Stimulated activated CD8-positive, alpha-beta memory T cell treated with anti-CD3 and anti-CD28 coated beads, Interleukin-4, amount 100 ng/mL, for 1 hour (primary cell): ENCODE results near the gene TSHZ2.

Experiments used
- DNase-seq, 2 donors: peaks; one replicate each; pipeline ENCODE4 v3.0.0-alpha.2; 2020; ENCODE audit warnings: low read depth in 2 of 2, low spot score in 1 of 2

The TSHZ2 gene

DNA sequence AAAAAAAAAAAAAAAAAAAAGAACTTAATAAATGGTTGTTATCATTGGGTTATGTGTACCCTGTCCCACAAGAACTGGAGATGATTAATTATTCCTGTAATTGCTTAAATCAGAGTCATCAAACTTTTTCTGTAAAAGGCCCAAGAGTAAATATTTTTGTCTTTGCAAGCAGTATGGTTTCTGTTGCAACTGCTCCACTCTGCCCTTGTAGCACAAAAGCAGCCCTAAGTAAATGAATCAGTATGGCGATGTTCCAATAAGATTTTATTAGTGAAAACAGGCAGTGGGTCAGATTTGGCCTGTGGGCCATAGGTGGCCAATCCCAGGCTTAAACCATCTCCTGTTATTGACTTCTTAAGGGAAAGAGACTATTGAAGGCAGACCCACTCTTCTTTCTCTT, 252.7 kb downstream of the TSHZ2 start:
- DNase-seq: no peak

- no peak for DNase-seq
Measured at GRCh38 chr20:53226826-53227225, 254.7 kb downstream of the TSHZ2 start.

GRCh38 chr20:53227523-53227922, 255.4 kb downstream of the TSHZ2 start:
- DNase-seq: no peak

- no peak for DNase-seq
Measured at GRCh38 chr20:53231061-53231460, 258.9 kb downstream of the TSHZ2 start.

DNA sequence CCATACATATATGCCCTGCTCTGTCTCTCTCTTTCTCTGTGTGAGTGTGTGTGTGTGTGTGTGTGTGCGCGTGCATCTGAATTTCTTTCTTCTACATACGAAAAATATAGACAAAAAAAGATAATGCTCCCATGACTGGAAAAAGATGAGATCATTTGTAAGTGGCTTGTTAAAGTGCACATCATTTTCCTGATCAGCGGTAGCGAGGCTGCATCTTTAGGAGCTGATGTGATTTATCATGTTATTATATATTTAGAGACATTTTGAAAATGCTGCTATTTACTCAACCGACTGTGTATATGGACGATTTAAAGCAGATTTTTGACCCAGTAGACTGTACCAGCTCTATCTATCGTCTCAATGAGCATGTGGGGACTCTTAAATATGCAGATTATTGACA, 265.3 kb downstream of the TSHZ2 start:
- DNase-seq: no peak

DNA sequence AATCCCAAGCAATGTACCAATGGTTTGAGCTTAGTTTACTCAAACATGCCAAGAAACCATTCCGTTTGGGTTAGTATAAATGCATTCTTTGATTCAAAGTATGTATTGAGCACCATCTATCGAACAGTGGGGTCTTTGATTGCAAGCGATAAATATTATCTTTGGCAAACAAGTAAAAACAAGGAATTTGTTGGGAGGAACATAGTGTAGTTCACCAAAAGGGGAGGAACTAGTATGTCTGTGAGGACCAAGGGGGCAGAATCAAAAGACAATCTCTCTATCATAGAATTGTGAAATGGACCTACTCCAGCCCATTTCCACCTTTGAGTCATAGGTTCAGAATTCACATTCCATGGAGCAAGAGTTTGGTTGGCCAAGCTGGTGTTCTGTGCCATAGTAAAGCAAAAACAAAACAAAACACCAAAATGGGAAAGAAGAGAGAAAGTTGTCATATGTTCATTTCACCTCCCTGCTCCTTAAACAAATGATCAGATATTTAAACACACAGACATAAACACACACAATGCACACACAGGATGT, 266.0 kb downstream of the TSHZ2 start:
- no peak for DNase-seq

DNA sequence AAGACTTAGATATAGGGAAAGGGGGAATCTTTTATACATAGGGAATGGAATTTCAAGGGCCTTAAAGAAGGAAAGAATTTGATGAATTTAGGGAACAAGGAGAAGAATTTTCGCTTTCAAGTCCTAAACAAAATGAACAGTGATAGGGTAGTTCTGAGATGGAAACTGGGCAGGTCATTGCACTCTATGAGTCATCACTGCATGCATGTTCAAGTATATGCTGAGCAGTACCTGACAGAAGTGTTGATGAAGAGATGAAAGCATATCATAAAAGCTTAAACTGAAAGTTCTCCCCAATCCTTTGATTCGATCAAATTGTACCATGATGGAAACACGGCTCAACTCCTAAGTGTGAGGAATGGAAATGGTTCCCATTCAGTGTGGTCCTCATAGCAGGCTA, 271.0 kb downstream of the TSHZ2 start:
- DNase-seq: no peak

- no peak for DNase-seq
Measured at GRCh38 chr20:53244711-53245110, 272.6 kb downstream of the TSHZ2 start.

DNA sequence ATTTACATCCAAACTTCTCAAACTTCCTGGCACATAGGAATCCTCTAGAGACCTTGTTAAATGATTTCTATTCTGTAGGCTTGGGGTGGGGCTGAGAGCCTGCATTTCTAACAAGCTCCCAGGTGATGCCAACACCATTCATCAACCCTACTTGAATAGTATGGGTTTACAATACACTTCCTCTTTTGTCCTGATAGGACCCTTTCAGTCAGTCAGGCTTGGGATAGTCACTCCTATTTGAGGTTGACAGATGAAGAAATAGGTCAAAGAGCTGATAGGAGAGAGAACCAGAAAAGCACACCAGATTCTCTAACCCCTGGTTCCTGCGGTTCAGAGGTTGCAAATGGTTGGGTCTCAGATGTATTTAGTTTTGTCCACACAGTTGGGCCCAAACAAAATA, 273.4 kb downstream of the TSHZ2 start:
- DNase-seq: no peak

- no peak for DNase-seq
Measured at GRCh38 chr20:53247468-53248103, 275.4 kb downstream of the TSHZ2 start.

DNA sequence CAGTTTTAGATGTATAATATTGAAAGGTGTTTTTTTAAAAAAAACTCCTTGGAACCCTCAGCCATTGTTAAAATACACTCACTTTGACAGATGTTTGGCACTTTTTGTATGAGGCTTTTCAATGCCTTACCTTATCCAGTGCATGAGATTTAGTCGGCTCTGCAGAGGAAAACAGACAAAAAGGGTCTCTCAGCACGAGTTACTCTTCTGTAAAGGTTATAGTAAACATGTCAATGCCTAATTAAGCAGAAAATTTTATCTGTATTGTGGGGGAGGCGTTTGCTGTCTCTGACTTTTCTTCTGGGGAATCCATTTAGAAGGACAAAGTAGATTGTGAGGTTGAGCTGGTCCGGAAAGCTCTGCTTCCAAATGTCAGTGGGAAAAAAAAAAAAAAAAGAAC, 278.3 kb downstream of the TSHZ2 start:
- no peak for DNase-seq

DNA sequence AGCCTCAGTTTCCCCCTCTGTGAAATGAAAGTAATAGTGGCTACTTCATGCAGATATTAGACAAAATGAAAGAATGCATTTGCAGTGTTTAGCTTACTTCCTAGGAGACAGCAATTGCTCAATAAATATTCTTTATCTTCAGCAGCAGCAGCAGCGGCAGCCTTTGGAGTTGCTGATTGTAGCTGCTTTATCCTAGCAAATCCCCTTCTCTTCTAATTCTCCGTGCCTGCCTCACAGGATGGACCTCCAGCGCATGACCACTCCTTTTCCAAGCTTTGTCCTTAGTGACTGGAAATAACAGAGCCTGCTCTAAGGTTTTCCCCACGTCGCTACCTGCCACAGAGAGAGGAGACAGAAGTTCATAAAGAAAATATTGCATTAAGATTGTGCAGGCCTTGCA, 279.8 kb downstream of the TSHZ2 start:
- DNase-seq: no peak

DNA sequence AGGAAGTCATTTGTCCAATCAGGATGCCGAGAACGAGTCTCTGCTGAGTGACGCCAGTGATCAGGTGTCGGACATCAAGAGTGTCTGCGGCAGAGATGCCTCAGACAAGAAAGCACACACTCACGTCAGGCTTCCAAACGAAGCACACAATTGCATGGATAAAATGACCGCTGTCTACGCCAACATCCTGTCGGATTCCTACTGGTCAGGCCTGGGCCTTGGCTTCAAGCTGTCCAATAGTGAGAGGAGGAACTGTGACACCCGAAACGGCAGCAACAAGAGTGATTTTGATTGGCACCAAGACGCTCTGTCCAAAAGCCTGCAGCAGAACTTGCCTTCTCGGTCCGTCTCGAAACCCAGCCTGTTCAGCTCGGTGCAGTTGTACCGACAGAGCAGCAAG, 281.5 kb downstream of the TSHZ2 start:
- no peak for DNase-seq

DNA sequence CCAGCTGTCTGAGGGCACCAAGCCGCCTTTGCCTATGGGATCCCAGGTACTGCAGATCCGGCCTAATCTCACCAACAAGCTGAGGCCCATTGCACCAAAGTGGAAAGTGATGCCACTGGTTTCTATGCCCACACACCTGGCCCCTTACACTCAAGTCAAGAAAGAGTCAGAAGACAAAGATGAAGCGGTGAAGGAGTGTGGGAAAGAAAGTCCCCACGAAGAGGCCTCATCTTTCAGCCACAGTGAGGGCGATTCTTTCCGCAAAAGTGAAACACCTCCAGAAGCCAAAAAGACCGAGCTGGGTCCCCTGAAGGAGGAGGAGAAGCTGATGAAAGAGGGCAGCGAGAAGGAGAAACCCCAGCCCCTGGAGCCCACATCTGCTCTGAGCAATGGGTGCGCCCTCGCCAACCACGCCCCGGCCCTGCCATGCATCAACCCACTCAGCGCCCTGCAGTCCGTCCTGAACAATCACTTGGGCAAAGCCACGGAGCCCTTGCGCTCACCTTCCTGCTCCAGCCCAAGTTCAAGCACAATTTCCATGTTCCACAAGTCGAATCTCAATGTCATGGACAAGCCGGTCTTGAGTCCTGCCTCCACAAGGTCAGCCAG, 283.0 kb downstream of the TSHZ2 start:
- no peak for DNase-seq

GRCh38 chr20:53258741-53259140, 286.6 kb downstream of the TSHZ2 start:
- no peak for DNase-seq

GRCh38 chr20:53260168-53260567, 288.0 kb downstream of the TSHZ2 start:
- no peak for DNase-seq

DNA sequence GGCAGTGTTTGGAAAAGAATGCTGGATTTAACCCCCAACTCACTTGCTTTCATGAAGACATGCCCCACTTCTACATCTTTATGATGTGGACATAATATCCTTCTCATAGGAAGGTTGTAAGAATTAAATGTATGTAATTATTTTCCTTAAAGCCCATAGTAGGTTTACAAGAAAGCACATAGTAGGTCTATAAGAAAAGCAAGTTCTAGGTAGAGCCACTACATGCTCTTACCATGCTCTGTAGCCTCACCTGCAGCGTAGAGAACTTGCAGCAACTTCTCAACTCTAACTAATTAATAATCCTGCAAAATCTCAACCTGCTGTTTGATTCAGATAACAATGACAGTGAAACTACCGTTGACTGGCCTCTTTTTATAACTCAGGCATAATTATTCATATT, 288.4 kb downstream of the TSHZ2 start:
- DNase-seq: no peak

DNA sequence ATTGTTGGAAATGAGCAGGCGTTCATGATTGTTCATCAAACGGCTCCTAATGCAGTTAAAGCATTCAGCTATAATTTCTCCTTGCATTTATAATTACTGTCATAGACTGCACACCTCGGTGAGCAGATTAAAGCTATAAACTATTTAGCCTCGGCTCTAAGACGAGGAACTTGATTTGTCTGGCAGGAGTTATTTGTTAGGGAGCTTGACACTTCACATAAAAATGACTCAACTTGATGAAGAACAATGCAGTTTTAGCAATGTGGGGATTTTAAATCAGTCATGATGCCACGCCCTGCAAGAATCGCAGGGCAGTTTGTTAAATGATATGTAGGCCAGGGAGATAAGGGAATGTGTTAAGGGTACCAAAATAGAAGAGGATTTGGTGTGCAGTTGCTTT, 290.2 kb downstream of the TSHZ2 start:
- no peak for DNase-seq

DNA sequence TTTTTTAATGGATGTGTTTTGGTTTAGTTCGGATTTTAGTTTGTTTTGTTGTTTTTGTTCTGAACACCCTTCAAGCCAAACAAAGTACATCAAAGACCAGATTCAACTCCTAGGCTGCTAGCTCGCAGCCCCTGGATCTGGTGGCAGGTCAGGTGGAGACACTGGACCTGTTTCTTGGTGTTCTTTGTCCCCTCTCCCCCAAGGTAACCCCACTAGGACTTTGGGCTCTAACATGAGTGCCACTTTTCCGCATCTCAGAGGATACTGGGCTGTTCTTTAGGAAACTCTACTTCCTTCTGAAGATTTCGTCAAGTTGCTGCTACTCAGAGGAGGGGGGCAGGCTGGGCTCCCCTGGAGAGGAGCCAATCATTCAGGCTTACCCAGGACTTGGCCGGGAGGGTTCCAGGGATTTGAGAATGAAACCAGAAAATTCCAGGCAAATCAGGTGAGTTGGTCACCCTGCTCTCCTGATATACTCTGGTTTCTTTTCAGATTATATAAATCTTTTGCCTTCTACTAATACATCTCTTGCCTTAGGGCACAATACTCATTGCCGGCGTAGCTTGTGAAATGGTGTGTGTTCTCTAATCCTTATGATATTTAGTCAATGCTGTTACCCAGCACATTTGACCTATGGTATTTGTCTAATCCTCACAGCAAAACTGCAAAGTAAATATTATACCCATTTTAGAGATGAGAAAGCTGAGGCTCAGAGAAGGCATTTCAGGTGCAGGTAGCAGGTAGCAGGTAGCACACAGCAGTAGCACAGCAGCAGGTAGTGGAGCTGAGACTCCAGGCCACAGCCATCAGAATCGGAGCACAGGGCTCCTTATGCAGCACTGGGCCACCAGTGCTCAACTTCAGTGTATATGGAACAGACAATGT, 291.6 kb downstream of the TSHZ2 start:
- DNase-seq: no peak

DNA sequence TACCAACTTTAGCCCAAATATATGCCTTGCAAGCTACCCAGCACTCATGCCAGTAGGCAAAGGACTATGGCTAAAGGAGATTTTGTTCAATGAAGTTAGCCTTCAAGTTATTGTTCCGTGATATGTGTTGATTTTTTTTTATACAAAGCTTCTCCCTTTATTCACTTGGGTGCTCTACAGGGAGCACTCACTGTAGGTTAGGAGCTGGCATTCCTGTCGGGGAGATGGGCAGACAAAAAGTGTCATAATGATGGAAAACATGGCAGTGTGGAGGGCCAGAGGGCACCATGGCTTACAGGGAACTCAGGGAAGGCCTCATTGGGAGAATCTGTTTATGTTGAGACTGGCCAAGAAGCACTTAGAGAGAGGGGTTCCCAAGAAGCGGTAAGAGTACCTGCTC, 292.4 kb downstream of the TSHZ2 start:
- DNase-seq: no peak

- DNase-seq: no peak
Measured at GRCh38 chr20:53265304-53265875, 293.2 kb downstream of the TSHZ2 start.

DNA sequence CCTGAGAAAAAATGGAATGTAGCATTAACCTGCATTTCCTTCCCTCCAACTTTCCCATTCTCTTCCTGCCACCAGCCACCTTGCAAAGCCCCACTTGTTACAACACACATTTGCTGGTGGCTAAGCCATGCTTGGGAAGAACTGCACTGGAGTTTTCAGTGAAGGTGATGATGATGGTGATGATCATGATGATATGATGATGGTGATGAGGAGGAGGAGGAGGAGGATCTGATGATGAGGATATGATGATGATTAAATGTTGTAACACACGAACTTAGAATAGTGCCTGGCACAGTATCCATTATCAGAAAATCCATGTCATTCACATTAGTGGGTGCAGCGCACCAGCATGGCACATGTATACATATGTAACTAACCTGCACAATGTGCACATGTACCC, 297.2 kb downstream of the TSHZ2 start:
- DNase-seq: no peak
